NCI-H1436 treated with DMSO at 0.1 percent for 48 hours (cell line): ENCODE measurements around the gene SDR42E2.
"Not testable (repeated sequence)": the region's sequence is repeated elsewhere in the genome, so short reads cannot be mapped to it uniquely, and the experiment has no call there.

Experiments
- DNase-seq: peaks from one replicate; lab custom pipeline; 2025; lab: John Stamatoyannopoulos, UW

Gene SDR42E2

GRCh38 chr16:22162656-22163009 is 327 bp downstream of the SDR42E2 start:
- no peak for DNase-seq

- no peak for DNase-seq
These were observed 1.5 kb downstream of the SDR42E2 start for GRCh38 chr16:22163806-22164205.

- no peak for DNase-seq
These were observed 2.2 kb downstream of the SDR42E2 start for GRCh38 chr16:22164482-22164881.

DNA sequence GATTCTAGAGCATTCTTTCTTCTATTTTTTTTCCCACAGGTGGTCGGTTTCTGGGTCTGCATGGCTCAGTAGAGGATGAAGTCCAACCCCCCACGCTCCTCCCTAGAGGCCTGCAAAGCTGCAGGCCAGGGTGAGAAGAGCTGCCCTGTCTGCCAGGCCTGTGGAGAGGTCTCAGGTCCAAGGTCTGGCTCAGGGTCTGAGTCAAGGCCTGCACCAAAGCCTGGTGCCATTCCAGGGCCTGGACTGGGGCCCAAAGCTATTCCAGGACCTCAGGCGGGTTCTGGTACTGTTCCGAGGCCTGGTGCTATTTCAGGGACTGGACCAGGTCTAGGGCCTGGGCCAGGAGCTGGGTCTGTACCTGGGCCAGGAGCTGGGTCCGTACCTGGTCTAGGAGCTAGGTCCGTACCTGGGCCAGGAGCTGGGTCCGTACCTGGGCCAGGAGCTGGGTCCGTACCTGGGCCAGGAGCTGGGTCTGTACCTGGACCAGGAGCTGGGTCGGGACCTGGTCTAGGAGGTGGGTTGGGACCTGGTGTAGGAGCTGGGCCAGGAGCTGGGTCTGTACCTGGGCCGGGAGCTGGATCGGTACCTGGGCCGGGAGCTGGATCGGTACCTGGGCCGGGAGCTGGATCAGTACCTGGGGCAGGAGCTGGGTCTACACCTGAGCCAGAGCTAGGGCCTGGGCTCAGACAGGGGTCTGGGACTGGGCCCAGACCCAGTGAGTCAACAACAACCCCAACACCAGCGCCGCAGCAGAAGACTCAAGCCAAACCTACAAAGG is 3.4 kb downstream of the SDR42E2 start:
- no peak for DNase-seq

GRCh38 chr16:22171953-22172352 is 9.6 kb downstream of the SDR42E2 start:
- no peak for DNase-seq

DNA sequence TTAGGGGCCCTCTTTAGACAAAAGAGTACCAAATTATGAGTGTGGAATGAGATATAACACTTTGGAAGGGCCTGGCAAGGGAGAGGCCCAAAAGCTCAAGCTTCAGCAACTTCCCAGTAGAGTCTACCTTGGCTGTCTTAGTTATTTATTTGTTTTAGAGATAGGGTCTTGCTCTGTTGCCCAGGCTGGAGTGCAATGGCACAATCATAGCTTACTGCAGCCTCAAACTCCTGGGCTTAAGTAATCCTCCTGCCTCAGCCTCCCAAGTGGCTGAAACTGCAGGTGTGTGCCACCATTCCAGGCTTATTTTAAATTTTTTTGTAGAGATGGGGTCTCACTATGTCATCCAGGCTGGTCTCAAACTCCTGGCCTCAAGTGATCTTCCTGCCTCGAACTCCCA is 10.3 kb downstream of the SDR42E2 start:
- not testable (repeated sequence) for DNase-seq

- no peak for DNase-seq
These were observed 12.3 kb downstream of the SDR42E2 start for GRCh38 chr16:22174642-22175041.

DNA sequence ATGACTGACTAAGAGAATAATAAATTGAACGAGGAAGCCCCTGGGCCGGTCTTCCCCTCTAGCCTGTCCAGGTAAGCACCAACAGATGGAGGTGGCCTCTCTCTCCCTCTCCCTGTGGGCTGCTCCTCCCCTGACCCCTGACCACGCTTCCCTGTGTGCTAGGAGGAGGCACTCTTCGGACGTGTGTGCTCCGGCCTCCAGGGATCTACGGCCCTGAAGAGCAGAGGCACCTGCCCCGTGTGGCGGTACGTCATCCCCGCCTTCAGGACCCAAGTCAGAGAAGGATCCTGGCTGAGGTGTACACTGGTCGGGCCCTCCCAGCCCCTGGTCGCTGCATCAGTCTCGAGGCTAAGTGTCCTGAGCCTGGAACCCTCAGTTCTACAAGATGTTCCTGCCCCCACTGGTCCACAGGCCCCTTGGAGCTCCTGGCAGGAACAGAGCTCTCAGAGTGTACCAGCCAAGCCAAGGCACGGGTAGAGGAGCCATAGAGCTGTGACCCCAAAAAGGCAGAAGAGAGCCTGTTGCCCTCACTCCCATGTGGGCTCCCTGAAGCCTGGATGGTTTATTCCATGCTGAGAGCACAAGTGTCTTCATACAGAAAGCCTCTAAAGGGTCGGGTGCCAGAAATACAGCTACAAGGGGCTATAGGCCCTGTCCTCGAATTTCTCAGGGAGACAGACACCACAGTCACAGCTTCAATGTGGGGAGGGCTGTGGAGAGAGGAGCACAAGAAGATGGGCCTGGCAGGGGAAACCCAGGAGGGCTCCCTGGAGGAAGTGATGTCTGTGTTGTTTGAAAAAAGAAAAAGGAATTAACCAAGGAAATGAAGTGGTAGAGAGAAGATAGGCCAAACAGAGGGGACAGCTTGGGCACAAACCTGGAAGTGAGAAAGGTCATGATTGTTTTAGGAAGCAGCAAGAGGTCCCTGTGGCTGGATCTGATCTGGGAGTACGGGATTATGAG is 15.9 kb downstream of the SDR42E2 start:
- no peak for DNase-seq

DNA sequence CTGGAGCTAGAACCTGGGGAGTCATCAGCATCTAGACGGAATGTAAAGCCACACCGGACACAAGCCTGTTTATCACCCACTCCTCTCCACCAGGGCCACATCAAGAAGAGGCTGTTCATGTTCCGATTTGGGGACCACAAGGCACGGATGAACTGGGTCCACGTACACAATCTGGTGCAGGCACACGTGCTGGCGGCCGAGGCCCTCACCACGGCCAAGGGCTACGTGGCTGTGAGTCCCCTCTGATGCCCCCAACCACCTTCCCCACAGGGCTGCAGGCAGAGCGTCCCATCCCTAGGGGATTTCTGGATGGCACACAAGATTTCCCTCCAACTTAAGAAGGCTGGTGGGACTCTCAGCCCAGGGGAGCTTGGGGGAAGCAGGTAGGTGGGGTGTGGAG is 19.1 kb downstream of the SDR42E2 start:
- DNase-seq = no peak

DNA sequence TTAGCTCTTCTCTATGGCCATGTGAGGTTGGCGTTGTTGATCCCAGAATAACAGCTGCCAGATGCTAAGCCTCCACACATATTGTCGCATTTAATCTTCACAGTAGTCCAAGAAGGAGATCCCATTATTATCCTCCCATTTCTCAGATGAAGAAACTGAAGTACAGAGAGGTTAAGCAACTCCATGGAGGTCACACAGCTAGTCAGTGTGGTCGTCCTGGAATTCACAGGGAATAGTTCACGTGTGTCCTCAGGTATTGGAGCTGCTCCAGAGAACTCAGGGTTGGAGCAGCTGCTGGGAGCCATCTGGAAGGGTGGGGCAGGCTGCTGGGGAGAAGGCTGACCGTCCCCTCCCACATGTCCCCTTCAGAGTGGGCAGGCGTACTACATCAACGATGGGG is 19.5 kb downstream of the SDR42E2 start:
- no peak for DNase-seq

DNA sequence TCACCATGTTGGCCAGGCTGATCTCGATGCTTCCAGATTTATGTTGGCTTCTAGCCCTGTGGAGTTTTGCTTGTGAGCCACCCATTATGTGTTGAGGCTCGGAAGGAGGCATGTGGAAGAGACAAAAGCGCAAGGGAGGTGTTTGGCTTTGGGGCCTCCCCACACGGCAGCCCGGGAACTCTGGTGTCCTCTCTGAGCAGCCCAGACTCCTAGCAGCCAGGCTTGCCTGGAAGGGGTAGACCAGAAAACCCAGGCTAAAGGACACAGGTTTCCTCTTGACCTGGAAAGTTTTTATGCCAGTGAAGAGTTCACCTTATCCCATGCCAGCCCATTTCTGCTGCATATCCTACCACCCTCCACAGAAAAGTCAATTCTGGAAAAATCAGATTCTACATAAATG is 21.0 kb downstream of the SDR42E2 start:
- DNase-seq = no peak

DNA sequence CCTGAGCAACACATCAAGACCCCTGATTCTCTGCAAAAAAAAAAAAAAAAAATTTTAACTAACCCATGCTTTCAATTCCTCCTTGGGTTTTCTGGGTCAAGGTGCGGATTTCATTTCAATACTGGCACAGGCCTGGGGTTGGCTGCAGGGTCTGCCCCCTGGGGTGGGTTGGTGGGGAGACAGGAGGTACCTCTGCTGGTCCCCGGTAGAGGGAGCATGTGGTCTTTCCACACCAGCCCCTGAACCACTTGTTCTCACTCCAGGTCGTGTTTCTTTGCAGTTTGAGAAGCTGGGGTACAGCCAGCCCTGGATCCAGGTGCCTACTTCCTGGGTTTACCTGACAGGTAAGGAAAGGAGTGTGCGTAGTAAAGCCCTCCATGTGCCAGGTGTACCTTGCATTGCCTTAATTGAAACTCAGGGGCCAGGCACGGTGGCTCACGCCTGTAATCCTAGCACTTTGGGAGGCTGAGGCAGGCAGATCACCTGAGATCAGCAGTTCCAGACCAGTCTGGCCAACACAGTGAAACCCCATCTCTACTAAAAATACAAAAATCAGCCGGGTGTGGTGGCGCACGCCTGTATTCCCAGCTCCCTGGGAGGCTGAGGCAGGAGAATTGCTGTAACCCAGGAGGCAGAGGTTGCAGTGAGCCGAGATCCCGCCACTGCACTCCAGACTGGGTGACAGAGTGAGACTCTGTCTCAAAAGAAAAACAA is 21.8 kb downstream of the SDR42E2 start:
- no peak for DNase-seq

DNA sequence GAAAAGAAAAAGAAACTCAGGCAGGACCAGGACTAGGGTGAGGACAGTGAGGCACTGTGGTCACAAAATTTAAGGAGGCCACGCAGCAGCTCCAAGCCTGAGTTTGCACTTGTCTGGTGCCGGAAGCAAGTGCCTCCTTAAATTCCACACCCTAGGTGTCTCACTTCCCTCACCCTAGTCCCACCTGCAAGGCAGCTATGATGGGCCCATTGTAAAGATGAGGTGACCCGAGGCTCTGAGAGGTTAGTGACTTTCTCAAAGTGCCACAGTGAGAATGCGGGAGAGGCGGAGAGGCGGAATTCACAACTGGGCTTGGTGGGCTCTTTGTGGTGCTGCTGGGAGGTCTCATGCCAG is 22.3 kb downstream of the SDR42E2 start:
- no peak for DNase-seq

DNA sequence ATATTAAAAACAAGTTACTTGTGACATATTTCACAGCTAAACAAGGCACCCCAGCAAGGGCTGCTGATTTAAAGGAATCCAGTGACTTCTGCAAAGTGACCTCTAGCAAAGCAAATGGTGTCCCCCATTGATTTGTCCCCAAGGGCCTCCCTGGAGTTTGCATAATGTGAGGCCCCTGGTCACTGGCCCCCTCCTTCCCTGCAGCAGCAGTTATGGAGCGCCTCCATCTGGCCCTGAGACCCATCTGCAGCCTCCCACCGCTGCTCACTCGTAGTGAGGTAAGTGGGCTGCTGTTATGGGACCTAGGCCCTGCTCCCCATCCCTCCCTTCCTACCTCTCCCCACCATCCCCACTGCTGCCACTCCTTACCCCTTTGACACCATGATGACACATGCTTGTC is 24.2 kb downstream of the SDR42E2 start:
- DNase-seq = no peak

DNA sequence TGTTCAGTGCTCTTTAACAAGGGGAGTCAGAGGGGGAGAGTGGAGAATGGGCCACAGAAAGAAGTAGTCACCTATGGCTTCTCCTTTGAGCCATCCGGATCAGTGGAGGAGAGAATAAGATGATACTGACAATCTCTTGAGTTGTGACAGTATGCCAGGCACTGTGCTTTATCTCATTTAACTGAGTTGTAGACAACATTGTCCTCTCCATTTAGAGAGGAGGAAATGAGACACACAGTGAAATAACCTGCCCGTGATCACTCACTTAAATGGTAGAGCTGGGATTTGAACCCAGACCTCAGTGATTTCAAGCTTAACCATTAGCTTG is 25.9 kb downstream of the SDR42E2 start:
- no peak for DNase-seq

- no peak for DNase-seq
These were observed 26.5 kb downstream of the SDR42E2 start for GRCh38 chr16:22188595-22189442.

GRCh38 chr16:22189473-22190080 is 27.3 kb downstream of the SDR42E2 start:
- no peak for DNase-seq

- peak; percentile 98 for DNase-seq
These were observed 27.9 kb downstream of the SDR42E2 start for GRCh38 chr16:22190081-22190775.

- peak; percentile 98 for DNase-seq
These were observed 28.6 kb downstream of the SDR42E2 start for GRCh38 chr16:22190776-22191531.
